GM19193 (cell line): ENCODE data around the gene ZBTB17.
A peak's percentile ranks its signal among the peaks of the same experiment; 100 is the strongest.

Source experiments
- POLR2A ChIP-seq: IDR thresholded peaks from 4 replicates; pipeline ENCODE4 v1.6.1; 2011; ENCODE audit not compliant: insufficient read depth, insufficient read length; ENCODE audit errors: extremely low read depth

ZBTB17 gene

DNA sequence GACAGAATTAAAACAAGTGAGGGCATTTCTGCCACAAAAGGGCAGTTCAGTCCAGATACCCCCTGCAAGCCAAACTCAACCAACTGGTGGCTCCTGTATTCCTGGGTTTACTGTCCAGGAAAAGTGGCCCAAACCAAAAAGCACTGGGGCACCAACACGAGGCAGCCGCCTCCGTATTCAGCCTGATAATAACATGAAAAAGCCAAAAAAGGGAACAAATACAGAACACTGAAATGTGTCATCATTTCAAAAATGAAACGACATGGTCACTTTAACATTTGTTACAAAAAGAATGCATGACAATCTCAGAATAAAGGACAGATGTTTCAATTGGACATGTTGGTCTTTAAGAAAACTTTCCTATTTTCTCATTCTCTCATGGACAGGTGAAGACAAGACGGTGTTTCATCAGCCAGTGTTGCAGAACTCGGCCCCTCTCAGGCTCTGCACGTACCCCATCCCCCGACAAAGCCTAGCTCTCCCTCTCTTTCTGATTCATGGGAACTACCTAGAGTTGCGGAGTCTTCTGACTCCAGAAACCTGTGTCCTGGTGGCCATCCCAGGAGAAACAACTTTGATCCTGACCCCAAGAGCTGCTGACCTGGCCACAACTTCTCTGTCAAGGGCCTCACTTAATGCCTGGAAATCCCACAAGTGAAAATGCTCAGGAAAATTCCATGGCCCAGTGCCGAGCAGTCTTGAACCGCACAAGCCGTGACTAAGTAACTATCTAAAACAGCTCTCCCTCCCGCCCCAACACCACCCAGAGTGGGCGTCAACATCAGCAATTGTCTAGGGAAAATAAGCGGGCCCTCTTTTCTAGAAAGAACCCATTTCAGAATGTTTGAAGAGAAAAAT is 27.1 kb downstream of the ZBTB17 start:
- no peak for TF ChIP-seq POLR2A

DNA sequence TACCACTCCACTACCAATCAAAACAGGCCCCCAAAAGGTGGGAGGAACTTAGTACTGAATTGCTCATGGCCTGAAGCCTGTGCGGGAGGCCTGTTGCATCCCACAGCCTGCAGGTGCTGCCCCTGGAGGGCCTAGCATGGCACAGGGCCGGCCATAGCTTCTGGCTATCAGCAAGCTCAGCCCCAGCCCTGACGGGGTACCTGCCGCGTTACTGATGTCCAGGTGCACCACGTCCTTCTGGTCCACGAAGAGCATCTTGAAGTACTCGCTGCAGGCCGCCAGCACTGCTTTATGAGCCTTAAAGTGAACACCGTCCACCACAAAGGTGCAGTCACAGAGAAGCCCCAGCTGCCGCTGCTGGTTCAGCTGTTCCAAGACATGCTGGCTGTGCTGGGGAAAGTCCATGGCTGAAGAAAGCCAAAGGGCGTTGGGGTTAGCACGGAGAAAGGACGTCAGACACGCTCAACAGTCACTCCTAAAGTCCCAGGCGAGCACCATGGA is 27.8 kb downstream of the ZBTB17 start:
- no peak for TF ChIP-seq POLR2A

DNA sequence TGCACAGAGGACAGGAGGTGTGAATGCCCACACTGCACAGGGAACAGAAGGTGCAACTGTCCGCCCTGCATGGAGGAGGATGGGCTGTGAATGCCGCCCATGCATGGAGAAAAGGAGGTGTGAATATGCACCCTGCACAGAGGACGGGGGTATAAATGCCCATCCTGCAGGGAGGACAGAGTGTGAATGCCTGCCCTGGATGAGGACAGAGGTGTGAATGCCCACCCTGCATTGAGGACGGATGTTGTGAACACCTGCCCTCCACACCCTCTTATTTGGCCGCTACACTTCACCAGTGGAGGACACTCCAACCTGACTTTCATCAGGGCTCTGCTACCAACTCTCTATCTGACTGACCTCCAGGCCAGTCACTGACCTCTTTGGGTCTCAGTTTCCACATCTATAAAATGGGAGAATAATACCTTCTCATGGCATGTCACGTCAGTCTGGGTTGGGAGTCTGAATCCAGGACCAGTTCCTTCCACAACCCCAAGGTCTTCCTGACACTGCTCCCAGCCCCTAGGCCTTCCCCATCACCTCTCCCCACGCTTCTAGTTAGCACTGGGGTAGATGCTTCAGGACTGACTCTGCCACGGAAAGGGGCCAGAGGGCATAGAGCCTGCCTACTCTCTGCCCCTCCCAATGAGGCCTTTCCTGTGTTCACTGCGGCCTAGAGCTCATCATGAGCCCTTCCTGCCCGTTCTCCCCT is 28.4 kb downstream of the ZBTB17 start:
- TF ChIP-seq POLR2A = no peak

DNA sequence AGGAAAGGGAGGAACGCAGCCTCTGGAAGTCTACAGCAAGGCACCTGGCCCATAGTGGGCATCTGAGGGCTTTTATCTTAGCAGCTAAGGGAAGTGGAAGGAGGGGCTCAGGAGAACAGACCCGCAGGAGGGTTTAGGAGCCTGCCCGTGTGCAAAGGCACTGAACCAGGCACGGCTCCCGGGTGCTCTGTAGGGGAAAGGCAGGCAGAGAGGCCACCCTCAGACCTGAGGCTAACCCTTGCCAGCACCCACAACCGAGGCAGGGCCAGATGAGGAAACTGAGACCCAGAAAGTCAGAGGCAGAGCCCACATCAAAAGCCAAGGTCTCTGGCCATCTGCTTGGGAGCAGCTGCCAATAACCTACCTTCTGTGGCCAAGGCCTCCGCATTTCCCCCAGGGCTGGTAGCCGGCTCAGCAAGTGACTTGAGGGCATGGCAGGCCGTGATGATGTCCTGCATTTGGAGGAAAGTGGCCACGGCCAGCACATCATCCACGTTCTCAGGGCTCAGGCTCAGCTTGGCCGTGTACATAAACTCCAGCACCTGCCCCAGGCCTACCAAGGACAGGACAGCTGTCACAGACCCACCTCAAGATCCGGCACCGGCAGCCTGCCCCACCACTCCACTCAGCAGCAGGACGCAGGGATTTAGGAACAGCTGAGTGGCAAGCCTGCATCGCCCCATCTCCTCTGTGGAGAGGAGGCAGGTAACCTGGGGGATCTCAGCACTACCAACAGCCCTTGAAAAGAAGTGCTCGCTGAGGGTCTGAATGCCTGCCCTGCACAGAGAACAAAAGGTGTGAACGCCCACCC is 29.1 kb downstream of the ZBTB17 start:
- no peak for TF ChIP-seq POLR2A

DNA sequence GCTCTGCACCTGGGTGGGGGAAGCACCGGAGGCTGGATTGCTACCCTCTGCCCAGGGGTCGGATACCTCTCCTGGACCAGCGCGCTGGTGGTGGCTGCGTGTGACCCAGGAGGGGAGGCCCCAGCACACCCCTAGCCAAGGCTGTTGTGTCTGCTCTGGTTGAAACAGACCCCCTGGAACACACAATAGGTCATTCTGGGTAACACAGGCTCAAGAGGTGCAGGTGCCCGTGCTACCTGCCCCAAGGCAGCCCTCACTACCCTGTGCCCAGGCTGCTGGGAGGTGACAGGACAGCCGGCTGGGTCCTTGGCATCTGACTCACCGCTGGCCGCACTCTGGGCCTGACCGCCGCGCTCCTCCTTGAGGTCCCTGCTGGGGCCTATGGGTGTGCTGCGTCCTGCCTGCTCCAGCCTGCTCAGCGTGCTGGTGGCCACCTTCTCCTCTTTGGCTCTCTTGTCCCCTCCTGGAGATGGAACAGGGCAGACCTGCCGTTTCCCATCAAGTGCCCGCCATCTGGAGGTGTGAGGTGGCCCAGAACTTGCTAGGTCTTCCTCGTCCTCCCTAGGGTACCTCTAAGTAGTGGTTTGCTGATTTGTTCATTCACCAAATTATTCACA is 30.0 kb downstream of the ZBTB17 start:
- TF ChIP-seq POLR2A = no peak

DNA sequence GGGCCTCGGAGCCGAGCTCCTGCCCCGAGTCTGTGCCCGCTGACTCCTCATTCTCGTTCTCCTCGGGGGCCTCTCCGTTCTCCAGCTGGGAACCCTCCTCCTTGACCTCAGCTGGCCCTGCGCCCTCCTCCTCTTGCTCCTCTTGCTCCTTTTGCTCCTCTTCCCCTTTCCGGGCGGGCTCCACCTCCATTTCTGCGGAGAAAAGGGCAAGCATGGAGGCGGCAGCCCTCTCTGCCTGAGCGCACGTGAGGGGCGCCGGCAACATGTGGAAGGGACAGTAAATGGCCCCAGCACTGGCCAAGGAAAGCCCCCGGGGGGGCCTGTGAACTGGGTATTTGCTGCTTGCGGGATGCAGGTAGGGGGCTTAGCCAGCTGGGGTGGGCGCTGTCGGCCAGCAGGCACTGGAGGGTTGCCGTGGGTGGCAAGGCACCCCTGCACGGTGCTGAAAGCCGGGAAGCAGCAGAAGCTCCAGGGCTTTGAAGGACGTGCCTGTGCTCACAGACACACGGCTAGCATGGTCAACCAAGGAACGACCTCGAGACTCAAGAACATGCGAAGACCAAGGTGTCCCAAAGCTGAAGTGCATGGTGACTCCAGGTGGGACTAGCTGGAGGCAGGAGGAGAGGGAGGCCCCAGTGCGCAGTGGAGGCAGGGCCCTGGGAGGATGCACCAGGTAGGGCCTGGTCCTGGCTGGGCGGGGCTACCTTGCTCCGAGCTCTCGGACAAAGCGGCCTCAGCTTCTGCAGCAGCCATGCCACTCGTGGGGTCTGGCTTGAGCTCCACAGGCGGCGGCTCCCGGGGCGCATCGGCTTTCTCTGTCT is 30.7 kb downstream of the ZBTB17 start:
- TF ChIP-seq POLR2A = no peak

DNA sequence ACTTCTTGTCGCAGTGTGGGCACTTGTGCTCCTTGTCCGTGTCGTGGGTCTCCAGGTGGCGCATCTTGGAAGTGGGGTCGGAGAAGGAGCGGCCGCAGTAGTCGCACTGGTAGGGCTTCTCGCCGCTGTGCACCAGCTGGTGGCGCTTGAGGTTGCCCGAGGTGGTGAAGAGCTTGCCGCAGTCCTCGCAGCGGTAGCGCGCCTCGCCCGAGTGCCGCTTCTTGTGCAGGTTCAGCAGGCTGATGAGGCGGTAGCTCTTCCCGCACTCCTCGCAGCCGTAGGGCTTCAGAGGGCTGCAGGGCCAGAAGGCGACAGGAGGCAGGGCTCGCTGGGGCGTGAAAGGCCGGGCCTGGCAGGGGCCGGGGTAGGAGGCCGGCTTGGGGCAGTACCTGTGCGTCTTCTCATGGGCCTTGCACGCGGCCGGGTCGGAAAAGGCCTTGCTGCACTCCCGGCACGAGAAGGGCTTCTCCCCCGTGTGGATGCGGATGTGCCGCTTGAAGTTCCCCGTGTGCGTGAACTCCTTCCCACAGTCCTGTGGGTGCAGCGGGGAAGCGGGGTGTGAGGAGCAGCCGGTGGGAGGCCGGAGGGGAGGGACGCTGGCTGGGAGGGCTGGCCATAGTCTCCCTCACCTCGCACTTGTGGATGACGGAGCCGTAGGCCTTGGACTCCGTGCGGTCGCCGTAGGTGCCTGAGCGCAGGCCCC is 31.4 kb downstream of the ZBTB17 start:
- TF ChIP-seq POLR2A = no peak

DNA sequence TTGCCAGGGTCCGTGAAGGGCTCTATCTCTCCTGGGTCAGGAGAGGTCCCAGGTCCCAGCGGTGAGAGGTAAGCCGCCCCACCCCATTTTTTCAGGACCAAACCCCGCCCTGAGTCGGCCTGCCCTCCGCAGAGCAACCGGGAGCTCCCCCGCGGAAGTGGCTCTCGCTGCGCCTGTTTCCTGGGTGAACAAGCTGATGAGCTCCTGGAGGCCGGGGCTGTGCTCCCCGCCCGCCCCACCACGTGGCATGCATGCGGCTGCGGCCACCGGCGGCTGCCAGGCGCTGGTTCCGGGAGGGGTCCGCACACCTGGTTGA is 32.0 kb downstream of the ZBTB17 start:
- TF ChIP-seq POLR2A = no peak

DNA sequence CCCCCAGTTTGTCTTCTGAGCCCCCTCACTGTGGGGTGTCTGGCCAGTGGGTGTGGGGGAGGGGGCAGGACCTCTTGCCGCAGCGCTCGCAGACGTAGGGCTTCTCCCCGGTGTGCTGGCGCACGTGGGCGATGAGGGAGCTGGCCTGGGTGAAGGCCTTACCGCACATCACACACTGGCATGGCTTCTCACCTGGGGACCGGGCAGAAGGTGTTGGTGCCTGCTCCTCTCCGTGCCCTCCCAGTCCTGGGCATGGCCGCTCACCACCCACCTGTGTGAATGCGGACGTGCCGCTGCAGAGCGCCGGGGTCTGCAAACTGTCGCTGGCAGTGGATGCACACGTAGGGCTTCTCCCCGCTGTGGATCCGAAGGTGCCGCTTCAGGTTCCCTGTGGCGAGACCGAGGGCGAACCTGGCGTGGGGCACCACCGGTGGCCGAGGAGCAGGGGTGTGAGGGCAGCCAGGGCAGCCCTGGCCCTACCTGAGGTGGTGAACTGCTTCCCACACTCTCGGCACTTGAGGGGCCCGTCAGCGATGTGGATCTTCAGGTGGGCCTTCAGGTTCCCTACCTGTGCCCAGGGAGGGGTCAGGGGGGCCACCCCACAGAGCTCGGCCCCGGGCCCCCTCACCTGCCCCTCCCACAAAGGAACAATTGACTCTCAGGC is 32.4 kb downstream of the ZBTB17 start:
- TF ChIP-seq POLR2A = no peak

DNA sequence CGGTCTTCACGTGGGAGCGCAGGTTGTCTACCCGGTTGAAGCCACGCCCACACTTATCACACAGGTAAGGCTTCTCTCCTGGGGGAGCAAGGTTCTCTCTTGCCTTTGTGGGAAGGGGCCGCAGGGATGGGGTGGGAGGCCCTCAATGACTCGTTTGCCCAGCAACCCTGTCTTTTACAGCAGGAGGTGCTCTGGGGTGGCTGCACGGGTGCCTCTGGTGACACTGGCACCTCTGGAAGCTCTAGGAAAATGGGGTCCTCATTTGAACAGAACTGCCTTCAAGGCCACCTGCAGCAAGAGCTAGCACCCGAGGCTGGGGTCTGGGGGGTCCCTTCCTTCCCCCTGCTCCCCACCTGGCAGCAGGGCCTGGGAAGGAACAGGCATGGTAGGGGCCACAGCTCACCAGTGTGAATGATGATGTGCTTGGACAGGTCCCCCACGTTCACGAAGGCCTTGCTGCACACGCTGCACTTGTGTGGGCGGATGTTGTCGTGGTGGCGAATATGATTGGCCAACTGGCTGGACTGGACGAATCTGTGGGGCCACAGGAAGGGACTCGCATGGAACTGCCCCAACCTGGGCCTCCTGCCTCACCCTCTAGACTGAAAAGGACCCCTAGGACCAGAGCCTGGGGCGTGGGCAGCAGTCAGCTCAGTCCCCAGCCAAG is 33.1 kb downstream of the ZBTB17 start:
- TF ChIP-seq POLR2A = no peak

DNA sequence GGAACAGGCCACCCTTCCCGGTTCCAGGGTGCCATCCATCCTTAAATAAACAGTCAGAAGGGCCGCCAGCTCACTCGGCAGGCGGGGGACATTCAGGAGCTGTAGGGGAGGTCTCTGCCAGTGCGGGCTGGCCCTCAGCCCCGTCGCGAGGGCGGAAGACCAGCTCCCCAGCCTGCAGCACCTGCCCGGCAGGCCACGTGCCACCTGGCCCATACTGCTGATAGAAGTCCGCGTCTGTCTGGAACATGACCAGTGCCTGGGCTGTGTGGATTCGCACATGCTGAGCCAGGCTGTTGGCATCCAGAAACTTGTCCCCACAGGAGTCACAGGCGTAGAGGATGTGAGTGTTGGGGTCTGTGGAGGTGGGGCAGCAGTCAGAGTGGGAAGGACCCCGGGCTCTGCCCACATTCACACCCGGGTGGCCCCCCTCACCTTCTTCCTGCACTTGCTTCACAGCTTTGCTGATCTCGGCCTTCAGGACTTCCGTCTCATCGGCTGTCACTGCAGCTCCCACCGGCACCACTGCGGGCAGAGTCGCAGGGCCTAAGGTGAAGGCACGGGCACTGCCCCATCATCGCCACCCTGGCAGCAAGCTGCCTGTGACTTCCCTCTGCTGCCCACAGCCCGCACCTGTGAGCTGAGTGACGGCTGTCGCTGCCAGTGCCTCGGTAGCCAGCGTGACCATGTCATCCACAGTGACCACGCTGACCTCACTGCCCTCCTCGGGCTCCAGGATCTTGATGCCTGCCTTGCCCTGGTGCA is 33.8 kb downstream of the ZBTB17 start:
- peak; percentile 7 for TF ChIP-seq POLR2A

DNA sequence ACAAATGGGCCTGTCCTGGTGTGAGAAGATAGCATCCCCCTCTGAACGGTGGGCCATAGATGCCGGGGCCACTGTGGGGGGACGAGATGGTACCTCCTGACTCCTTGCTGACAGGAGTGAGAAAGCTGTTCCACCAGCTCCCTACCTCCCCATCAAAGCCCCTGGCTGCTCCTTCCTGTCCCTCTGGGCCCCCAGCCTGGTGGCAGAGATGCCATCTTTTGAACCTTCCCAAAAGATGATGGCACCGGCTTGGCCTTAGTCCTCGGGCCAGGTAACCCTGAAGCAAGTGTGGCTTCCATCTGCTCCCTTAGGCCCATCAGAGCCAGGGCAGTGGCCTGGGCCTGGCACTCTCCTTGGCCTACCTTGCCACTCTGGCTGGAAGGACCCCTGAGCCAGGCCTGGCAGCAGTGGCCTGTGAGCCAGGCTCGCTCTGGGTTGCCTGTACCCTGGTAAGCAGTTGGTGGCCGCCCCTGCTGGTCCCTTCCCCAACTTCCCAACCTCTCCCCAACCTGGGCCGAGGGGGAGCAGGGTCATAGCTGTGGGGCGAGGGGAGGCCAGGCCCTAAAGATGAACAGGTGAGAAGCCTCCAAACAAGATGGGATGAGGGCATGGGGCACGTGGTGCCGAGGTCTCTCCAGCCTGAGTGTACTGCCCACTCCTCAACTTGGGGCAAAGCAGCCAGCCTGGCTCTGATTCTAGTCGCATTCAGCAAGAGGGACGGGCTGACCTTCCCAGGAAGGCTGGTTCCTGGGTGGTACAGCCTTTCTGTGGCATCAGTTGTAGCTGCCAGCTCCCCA is 34.7 kb downstream of the ZBTB17 start:
- TF ChIP-seq POLR2A = no peak
